Keratinocyte (primary cell): ENCODE measurements around the gene GREM2. TPM values are rescaled to one million over a fixed set of nuclear protein-coding genes. Genes with fewer than 3 reads are reported as not detected.

Experiments used
- DNase-seq: peaks from one replicate; pipeline ENCODE4 v3.0.0-alpha.2; 2011; ENCODE audit warnings: low read depth, missing footprints, low spot score
- FAIRE-seq: peaks from 2 replicates; lab custom pipeline; 2011; peaks lifted over from hg19 to GRCh38; lab: Jason Lieb, UNC
- H2AFZ ChIP-seq: 2 replicates; pipeline ENCODE4 v1.6.0; 2012; ENCODE audit warnings: low read length, control low read depth, inconsistent platforms; ENCODE audit not compliant: control insufficient read depth
- H3K27ac ChIP-seq: 2 replicates; pipeline ENCODE4 v1.5.1; 2011; ENCODE audit warnings: low read length; ENCODE audit not compliant: control insufficient read depth, insufficient read depth
- H3K27me3 ChIP-seq: 3 replicates; pipeline ENCODE4 v1.6.0; 2011; ENCODE audit warnings: low read length; ENCODE audit not compliant: control insufficient read depth, insufficient read depth; ENCODE audit errors: extremely low read depth
- H3K36me3 ChIP-seq, 2 experiments: 2 replicates in 1 of 2; 3 replicates in 1 of 2; pipeline ENCODE4 v1.5.1; 2011; ENCODE audit warnings: low read length in 2 of 2, mild to moderate bottlenecking in 1 of 2; ENCODE audit not compliant: control insufficient read depth in 2 of 2, insufficient read depth in 2 of 2; ENCODE audit errors: extremely low read depth in 1 of 2
- H3K4me1 ChIP-seq: 3 replicates; pipeline ENCODE4 v1.5.1; 2011; ENCODE audit warnings: low read length; ENCODE audit not compliant: control insufficient read depth, insufficient read depth; ENCODE audit errors: extremely low read depth
- H3K4me2 ChIP-seq: 3 replicates; pipeline ENCODE4 v1.6.0; 2011; ENCODE audit warnings: low read depth, low read length; ENCODE audit not compliant: control insufficient read depth, insufficient read depth; ENCODE audit errors: extremely low read depth
- H3K4me3 ChIP-seq, 3 experiments: fragments of 200-600 bp in 1 of 3; sonication (generic) in 1 of 3; 2 replicates in 2 of 3; 3 replicates in 1 of 3; pipeline ENCODE4 v1.5.1; 2011 to 2016; ENCODE audit warnings: low read length in 3 of 3, mild to moderate bottlenecking in 3 of 3, control low read depth in 2 of 3, inconsistent platforms in 1 of 3, low read depth in 1 of 3, mixed read lengths in 1 of 3, mixed run types in 1 of 3, moderate library complexity in 1 of 3; ENCODE audit not compliant: control insufficient read depth in 2 of 3, insufficient read depth in 2 of 3; ENCODE audit errors: extremely low read depth in 1 of 3
- H3K79me2 ChIP-seq: 2 replicates; pipeline ENCODE4 v1.6.0; 2012; ENCODE audit warnings: low read length; ENCODE audit not compliant: control insufficient read depth, insufficient read depth
- H3K9ac ChIP-seq: 3 replicates; pipeline ENCODE4 v1.6.0; 2011; ENCODE audit warnings: low read length; ENCODE audit not compliant: control insufficient read depth, insufficient read depth; ENCODE audit errors: extremely low read depth
- H3K9me1 ChIP-seq: 3 replicates; pipeline ENCODE4 v1.6.0; 2011; ENCODE audit warnings: low read length; ENCODE audit not compliant: control insufficient read depth, insufficient read depth; ENCODE audit errors: extremely low read depth
- H3K9me3 ChIP-seq: 2 replicates; pipeline ENCODE4 v1.5.1; 2012; ENCODE audit warnings: low read depth, low read length; ENCODE audit not compliant: control insufficient read depth
- H4K20me1 ChIP-seq: 3 replicates; pipeline ENCODE4 v1.6.0; 2011; ENCODE audit warnings: low read length; ENCODE audit not compliant: control insufficient read depth, insufficient read depth; ENCODE audit errors: extremely low read depth
- EZH2 ChIP-seq: IDR thresholded peaks from one replicate; pipeline ENCODE4 v1.6.1; 2012; ENCODE audit warnings: inconsistent platforms, mild to moderate bottlenecking, low read length, moderate library complexity
- dilution Hi-C: fragments of 300-500 bp; cut with MboI; formaldehyde crosslinking; loops from one replicate; pipeline ENCODE4 v1.7.0; 2020; ENCODE audit warnings: low sequenced_read_pairs; ENCODE audit not compliant: extremely low pct_ligation_motif_present
- polyA plus RNA-seq, 5 experiments: library from polyadenylated mRNA; depleted of rRNA in 3 of 5; stranded (reverse) in 3 of 5; stranded (forward) in 1 of 5; unstranded in 1 of 5; fragments of >200 nt; gene quantifications; 1 replicate in 1 of 5; 2 replicates in 3 of 5; 3 replicates in 1 of 5; pipeline versions ENCODE4 v1.2.1 to v1.2.3, GENCODE V29; 2011 to 2012; ENCODE audit warnings: missing spikeins in 2 of 5, low read depth in 1 of 5, low replicate concordance in 1 of 5
- TF ChIP-seq, protein P1 (sequence below), 3 experiments: IDR thresholded peaks in 1 of 3; conservative IDR thresholded peaks in 1 of 3; optimal IDR thresholded peaks in 1 of 3; 2 replicates in 2 of 3; 3 replicates in 1 of 3; pipeline versions ENCODE3 to v1.5.1; 2011; ENCODE audit warnings: low read length in 3 of 3, mild to moderate bottlenecking in 3 of 3, moderate library complexity in 2 of 3, control low read depth in 1 of 3, inconsistent platforms in 1 of 3; ENCODE audit not compliant: insufficient read depth in 2 of 3; ENCODE audit errors: extremely low read depth in 1 of 3

Gene GREM2
- polyA plus RNA-seq, 1 donor (not counting 4 experiments of a cell fraction or from before 2014, with no cell fraction given) = not detected

- H2AFZ ChIP-seq = no peak overlapping the region
- no peaks in the 10 kb centered on the region for H3K79me2 ChIP-seq
- H3K4me1 ChIP-seq = no peaks in the 10 kb centered on the region
- TF ChIP-seq EZH2 = no peak
- TF ChIP-seq, protein P1, sequence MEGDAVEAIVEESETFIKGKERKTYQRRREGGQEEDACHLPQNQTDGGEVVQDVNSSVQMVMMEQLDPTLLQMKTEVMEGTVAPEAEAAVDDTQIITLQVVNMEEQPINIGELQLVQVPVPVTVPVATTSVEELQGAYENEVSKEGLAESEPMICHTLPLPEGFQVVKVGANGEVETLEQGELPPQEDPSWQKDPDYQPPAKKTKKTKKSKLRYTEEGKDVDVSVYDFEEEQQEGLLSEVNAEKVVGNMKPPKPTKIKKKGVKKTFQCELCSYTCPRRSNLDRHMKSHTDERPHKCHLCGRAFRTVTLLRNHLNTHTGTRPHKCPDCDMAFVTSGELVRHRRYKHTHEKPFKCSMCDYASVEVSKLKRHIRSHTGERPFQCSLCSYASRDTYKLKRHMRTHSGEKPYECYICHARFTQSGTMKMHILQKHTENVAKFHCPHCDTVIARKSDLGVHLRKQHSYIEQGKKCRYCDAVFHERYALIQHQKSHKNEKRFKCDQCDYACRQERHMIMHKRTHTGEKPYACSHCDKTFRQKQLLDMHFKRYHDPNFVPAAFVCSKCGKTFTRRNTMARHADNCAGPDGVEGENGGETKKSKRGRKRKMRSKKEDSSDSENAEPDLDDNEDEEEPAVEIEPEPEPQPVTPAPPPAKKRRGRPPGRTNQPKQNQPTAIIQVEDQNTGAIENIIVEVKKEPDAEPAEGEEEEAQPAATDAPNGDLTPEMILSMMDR (optimal IDR thresholded peaks at IDR 0.05 in 1 of 3, IDR thresholded peaks at IDR 0.05 in 1 of 3, conservative IDR thresholded peaks at IDR 0.05 in 1 of 3; ENCODE audit: extremely low read depth in 1 of 3, insufficient read depth in 2 of 3, low read length in 3 of 3) = no peak
- H3K27me3 ChIP-seq = no peaks in the 10 kb centered on the region
- no peak overlapping the region for H3K4me2 ChIP-seq
- H4K20me1 ChIP-seq = no peaks in the 10 kb centered on the region
- H3K27ac ChIP-seq = no peak overlapping the region
- no peaks in the 10 kb centered on the region for H3K9me3 ChIP-seq
- DNase-seq = no peak
- no peak overlapping the region for H3K9ac ChIP-seq
- no peak overlapping the region for H3K4me3 ChIP-seq
- no peak for FAIRE-seq
- H3K9me1 ChIP-seq = no peaks in the 10 kb centered on the region
- dilution Hi-C loops = no loop called here
- no peaks in the 10 kb centered on the region for H3K36me3 ChIP-seq
These were observed 38.1 kb upstream of the GREM2 start for GRCh38 chr1:240649733-240650721.

DNA sequence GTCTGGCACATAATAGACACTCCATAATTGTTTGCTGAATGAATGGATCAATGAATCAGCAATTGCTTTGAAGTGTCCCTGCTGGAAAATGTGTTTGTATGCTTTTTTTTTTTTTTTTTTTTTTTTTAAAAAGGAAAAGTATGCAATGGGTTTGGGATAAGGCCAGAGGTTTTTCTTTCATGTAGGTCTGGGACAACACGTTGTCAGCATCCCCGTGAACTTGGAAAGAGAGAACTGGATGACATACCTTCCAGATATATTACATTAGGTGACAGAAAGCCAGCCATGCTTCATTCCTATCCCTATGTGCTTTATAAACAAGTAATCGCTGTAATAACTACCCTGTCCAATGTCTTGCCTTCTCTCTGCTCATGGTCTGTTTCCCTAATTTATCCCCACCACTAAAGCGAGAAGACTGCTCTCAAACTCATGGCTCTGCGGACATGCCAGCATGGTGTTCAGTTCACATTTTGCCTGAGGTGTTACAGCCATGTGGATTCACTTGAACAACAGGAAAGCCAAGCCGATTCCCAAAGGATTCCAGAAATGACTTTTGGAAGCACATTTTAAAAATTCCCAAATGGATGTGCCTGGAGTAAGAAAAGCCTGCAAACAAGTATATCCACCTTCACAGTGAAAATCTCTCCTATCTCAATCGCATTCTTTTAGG lies 34.8 kb upstream of the GREM2 start:
- no peak overlapping the region for H3K4me2 ChIP-seq
- FAIRE-seq = no peak
- no peak overlapping the region for H3K4me3 ChIP-seq
- no peaks in the 10 kb centered on the region for H3K9me3 ChIP-seq
- dilution Hi-C loops = no loop called here
- no peak overlapping the region for H3K9ac ChIP-seq
- no peaks in the 10 kb centered on the region for H3K27me3 ChIP-seq
- no peaks in the 10 kb centered on the region for H4K20me1 ChIP-seq
- no peaks in the 10 kb centered on the region for H3K36me3 ChIP-seq
- H2AFZ ChIP-seq = no peak overlapping the region
- no peaks in the 10 kb centered on the region for H3K79me2 ChIP-seq
- no peaks in the 10 kb centered on the region for H3K4me1 ChIP-seq
- TF ChIP-seq EZH2 = no peak
- TF ChIP-seq, protein P1 (optimal IDR thresholded peaks at IDR 0.05 in 1 of 3, IDR thresholded peaks at IDR 0.05 in 1 of 3, conservative IDR thresholded peaks at IDR 0.05 in 1 of 3; ENCODE audit: extremely low read depth in 1 of 3, insufficient read depth in 2 of 3, low read length in 3 of 3) = no peak
- H3K9me1 ChIP-seq = no peaks in the 10 kb centered on the region
- H3K27ac ChIP-seq = no peak overlapping the region
- DNase-seq = no peak
